Measurements from ENCODE around the gene C1QTNF3. TPM values are rescaled to one million over a fixed set of nuclear protein-coding genes. Genes with fewer than 3 reads are reported as not detected.

C1QTNF3 gene
- total RNA-seq, 1 experiment from 2014 or later: 2.1 TPM

GRCh38 chr5:34007621-34008600 lies 35.1 kb downstream of the C1QTNF3 start, which contains the start of gene AMACR (continued):
- TF ChIP-seq ZNF138 (CRISPR knock-in tag; conservative IDR thresholded peaks at IDR 0.05) (0 out of 2 replicates have a peak, but pooled peaks have one; percentile 40), TEAD4 (CRISPR knock-in tag; IDR thresholded peaks at IDR 0.05) (no peak), FOXP1 (CRISPR knock-in tag; IDR thresholded peaks at IDR 0.05; ENCODE audit: borderline replicate concordance) (peak; percentile 88; the same call in 1 of the 2 replicates), ERG (CRISPR knock-in tag; IDR thresholded peaks at IDR 0.05) (no peak)

GRCh38 chr5:34007201-34007620 lies 35.8 kb downstream of the C1QTNF3 start:
- no peaks in the 10 kb centered on the region for H3K27me3 Mint-ChIP-seq (ENCODE audit: low read depth)
- H3K27ac Mint-ChIP-seq: peak overlapping the region; percentile 72
- ChIA-PET POLR2A (no interaction called here), CTCF (interaction anchor here (0.5 to 1.7 kb wide), 3 partner anchors 9 to 912 kb away, joined by 3 to 10 read pairs (median 4); no protein-coding TSS in a partner anchor)
- H3K9me3 Mint-ChIP-seq: no peaks in the 10 kb centered on the region
- DNase-seq (ENCODE audit: low spot score) (no peak), ATAC-seq (0 out of 2 replicates have a peak, but pooled peaks have one; percentile 3)
- peaks cover 18% of the 10 kb centered on the region for H3K4me1 Mint-ChIP-seq
- H3K4me3 Mint-ChIP-seq: peak overlapping the region; percentile 83
- TF ChIP-seq ATF3 (CRISPR knock-in tag; conservative IDR thresholded peaks at IDR 0.05): no peak
- no peak for TF ChIP-seq TCF7 (CRISPR knock-in tag; IDR thresholded peaks at IDR 0.05; ENCODE audit: low read depth)
- TF ChIP-seq ATF6 (CRISPR knock-in tag; IDR thresholded peaks at IDR 0.05): no peak
- TF ChIP-seq, protein P1, sequence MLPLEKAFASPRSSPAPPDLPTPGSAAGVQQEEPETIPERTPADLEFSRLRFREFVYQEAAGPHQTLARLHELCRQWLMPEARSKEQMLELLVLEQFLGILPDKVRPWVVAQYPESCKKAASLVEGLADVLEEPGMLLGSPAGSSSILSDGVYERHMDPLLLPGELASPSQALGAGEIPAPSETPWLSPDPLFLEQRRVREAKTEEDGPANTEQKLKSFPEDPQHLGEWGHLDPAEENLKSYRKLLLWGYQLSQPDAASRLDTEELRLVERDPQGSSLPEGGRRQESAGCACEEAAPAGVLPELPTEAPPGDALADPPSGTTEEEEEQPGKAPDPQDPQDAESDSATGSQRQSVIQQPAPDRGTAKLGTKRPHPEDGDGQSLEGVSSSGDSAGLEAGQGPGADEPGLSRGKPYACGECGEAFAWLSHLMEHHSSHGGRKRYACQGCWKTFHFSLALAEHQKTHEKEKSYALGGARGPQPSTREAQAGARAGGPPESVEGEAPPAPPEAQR (CRISPR knock-in tag; IDR thresholded peaks at IDR 0.05): no peak
- TF ChIP-seq, protein P2, sequence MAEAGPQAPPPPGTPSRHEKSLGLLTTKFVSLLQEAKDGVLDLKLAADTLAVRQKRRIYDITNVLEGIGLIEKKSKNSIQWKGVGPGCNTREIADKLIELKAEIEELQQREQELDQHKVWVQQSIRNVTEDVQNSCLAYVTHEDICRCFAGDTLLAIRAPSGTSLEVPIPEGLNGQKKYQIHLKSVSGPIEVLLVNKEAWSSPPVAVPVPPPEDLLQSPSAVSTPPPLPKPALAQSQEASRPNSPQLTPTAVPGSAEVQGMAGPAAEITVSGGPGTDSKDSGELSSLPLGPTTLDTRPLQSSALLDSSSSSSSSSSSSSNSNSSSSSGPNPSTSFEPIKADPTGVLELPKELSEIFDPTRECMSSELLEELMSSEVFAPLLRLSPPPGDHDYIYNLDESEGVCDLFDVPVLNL (CRISPR knock-in tag; IDR thresholded peaks at IDR 0.05; ENCODE audit: borderline replicate concordance, low read depth): no peak
- no peak for TF ChIP-seq MXD4 (CRISPR knock-in tag; IDR thresholded peaks at IDR 0.05; ENCODE audit: borderline replicate concordance)
- TF ChIP-seq ERG (CRISPR knock-in tag; IDR thresholded peaks at IDR 0.05): no peak
- no peak for TF ChIP-seq PRRX2 (CRISPR knock-in tag; IDR thresholded peaks at IDR 0.05)
- TF ChIP-seq SMAD4 (CRISPR knock-in tag; IDR thresholded peaks at IDR 0.05): no peak
- no peak for TF ChIP-seq TP53 (CRISPR knock-in tag; IDR thresholded peaks at IDR 0.05)
- TF ChIP-seq E2F1 (CRISPR knock-in tag; IDR thresholded peaks at IDR 0.05): no peak
- no peak for TF ChIP-seq TEAD1 (CRISPR knock-in tag; IDR thresholded peaks at IDR 0.05)
- TF ChIP-seq CBFB (CRISPR knock-in tag; IDR thresholded peaks at IDR 0.05; ENCODE audit: low read depth): no peak
- no peak for TF ChIP-seq NR2C2 (CRISPR knock-in tag; IDR thresholded peaks at IDR 0.05)
- TF ChIP-seq, protein P3, sequence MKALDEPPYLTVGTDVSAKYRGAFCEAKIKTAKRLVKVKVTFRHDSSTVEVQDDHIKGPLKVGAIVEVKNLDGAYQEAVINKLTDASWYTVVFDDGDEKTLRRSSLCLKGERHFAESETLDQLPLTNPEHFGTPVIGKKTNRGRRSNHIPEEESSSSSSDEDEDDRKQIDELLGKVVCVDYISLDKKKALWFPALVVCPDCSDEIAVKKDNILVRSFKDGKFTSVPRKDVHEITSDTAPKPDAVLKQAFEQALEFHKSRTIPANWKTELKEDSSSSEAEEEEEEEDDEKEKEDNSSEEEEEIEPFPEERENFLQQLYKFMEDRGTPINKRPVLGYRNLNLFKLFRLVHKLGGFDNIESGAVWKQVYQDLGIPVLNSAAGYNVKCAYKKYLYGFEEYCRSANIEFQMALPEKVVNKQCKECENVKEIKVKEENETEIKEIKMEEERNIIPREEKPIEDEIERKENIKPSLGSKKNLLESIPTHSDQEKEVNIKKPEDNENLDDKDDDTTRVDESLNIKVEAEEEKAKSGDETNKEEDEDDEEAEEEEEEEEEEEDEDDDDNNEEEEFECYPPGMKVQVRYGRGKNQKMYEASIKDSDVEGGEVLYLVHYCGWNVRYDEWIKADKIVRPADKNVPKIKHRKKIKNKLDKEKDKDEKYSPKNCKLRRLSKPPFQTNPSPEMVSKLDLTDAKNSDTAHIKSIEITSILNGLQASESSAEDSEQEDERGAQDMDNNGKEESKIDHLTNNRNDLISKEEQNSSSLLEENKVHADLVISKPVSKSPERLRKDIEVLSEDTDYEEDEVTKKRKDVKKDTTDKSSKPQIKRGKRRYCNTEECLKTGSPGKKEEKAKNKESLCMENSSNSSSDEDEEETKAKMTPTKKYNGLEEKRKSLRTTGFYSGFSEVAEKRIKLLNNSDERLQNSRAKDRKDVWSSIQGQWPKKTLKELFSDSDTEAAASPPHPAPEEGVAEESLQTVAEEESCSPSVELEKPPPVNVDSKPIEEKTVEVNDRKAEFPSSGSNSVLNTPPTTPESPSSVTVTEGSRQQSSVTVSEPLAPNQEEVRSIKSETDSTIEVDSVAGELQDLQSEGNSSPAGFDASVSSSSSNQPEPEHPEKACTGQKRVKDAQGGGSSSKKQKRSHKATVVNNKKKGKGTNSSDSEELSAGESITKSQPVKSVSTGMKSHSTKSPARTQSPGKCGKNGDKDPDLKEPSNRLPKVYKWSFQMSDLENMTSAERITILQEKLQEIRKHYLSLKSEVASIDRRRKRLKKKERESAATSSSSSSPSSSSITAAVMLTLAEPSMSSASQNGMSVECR (CRISPR knock-in tag; IDR thresholded peaks at IDR 0.05; ENCODE audit: borderline replicate concordance): no peak
- no peak for TF ChIP-seq ZNF138 (CRISPR knock-in tag; conservative IDR thresholded peaks at IDR 0.05)
- peaks cover 13% of the 10 kb centered on the region for H3K36me3 Mint-ChIP-seq

Data from WTC11 (cell line).